ENCODE results near the gene FKBP15.

DNA sequence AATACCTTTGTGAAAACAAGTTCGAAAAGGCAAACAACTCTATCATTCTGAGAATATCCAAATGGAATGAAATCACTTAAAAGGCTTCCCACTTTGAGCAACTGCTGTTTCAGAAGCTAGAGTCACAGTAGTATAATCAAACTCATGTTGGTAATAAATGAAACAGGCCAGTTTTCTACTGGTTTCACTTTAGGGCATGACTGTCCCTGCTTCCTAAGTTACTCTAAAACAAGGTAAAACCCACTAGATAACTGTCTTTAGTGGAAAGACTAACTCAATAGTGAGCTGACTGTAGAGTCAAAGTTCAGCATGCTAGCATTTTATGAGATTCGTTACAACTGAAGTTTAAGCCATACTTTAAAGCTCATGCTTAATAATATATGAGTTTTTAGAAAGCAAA lies 48.3 kb upstream of the FKBP15 start:
- TF ChIP-seq POLR2A (IDR thresholded peaks at IDR 0.05; ENCODE audit: low read depth, low read length) (no peak), RFX5 (IDR thresholded peaks at IDR 0.05; ENCODE audit: low read depth, low read length) (no peak)
- TF ChIP-seq, protein P1, sequence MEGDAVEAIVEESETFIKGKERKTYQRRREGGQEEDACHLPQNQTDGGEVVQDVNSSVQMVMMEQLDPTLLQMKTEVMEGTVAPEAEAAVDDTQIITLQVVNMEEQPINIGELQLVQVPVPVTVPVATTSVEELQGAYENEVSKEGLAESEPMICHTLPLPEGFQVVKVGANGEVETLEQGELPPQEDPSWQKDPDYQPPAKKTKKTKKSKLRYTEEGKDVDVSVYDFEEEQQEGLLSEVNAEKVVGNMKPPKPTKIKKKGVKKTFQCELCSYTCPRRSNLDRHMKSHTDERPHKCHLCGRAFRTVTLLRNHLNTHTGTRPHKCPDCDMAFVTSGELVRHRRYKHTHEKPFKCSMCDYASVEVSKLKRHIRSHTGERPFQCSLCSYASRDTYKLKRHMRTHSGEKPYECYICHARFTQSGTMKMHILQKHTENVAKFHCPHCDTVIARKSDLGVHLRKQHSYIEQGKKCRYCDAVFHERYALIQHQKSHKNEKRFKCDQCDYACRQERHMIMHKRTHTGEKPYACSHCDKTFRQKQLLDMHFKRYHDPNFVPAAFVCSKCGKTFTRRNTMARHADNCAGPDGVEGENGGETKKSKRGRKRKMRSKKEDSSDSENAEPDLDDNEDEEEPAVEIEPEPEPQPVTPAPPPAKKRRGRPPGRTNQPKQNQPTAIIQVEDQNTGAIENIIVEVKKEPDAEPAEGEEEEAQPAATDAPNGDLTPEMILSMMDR (conservative IDR thresholded peaks at IDR 0.05; ENCODE audit: low read depth, low read length): no peak
- TF ChIP-seq, protein P2, sequence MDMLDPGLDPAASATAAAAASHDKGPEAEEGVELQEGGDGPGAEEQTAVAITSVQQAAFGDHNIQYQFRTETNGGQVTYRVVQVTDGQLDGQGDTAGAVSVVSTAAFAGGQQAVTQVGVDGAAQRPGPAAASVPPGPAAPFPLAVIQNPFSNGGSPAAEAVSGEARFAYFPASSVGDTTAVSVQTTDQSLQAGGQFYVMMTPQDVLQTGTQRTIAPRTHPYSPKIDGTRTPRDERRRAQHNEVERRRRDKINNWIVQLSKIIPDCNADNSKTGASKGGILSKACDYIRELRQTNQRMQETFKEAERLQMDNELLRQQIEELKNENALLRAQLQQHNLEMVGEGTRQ (IDR thresholded peaks at IDR 0.05; ENCODE audit: low read depth, low read length): no peak

Data from IMR-90 (cell line).